HG02943 (cell line): Measurements from ENCODE around the gene TH.
"Not testable (repeated sequence)": the region's sequence is repeated elsewhere in the genome, so short reads cannot be mapped to it uniquely, and the experiment has no call there.

Source experiments
- ATAC-seq: cut with Tn5 transposase; IDR thresholded peaks from one replicate; pipeline ENCODE4 v1.9.1; 2021; ENCODE audit warnings: mild to moderate bottlenecking, low read depth, moderate library complexity; ENCODE audit not compliant: unreplicated experiment

The TH gene

DNA sequence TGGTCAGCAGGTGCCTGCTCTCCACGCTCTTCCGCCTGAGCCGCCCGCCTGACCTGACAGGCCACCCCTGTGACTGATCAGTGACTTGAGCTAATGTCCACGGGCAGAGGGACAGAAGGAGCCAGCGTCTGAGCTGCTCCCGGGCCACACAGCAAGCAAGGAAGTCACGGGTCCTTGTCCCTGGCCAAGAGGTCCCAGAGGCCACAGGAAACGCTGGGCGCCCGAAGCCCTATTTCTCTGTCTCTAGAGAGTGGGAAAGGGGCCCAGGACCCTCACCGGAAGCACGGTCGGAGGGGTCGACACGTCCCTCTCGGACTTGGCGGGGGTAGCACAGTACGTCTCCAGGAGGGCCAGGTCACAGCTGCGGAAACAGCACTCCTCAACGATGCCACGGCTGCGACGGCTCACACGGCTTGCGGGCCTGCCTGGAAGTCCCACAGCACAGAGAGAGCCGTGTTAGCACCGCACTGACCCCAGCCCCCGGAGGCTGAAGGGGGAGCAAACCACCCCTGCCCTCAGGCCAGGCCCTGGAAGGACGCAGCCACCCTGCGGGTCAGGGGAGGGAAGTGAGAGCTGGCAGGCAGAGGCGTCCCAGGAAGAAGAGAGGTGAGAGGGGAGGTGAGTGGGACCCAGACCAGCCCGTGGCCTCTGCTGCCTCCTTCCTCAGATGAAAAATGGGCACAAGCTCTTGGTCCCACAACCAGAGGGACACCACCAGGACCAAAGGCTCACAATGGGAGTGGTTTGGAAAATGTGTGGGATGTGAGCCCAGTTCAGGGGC lies 38.2 kb downstream of the TH start:
- ATAC-seq, result no peak

DNA sequence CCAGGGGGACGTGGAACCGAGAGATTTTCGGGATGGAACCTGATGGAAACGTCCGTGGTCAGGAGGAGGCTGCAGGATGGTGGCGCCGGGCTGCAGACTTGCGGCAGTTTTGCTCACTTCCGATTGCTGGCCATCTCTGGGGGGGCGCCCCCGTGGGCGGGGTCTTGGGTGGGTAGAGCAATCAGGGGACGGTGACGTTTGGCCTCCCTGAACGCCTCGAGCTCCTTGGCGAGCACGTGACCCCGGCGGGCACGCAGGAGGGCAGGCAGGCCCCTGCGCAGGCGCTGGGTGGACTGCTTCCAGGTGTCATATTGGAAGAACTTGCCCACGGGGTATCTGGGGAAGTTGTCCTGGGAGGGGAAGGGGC lies 38.8 kb downstream of the TH start:
- ATAC-seq, result no peak

DNA sequence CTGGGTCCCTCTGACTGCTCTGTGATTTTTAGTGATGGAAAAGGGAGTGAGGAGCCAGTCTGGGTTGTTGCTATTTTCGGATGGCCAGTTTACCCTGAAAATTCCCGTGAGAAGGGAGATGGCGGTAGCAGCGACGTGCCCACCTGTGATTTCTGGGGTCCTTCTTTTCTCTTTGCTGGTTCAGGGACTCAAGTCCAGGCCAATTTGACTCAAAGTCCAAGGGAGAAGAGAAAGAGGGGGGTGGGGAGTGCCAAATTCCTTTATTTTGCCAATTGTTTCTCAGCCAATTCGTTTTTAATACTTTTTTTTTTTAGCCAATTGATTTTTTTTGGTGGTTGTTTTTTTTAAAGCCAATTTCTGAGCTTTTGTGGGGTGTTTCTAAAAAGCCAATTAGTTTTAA lies 39.4 kb downstream of the TH start:
- no peak for ATAC-seq

DNA sequence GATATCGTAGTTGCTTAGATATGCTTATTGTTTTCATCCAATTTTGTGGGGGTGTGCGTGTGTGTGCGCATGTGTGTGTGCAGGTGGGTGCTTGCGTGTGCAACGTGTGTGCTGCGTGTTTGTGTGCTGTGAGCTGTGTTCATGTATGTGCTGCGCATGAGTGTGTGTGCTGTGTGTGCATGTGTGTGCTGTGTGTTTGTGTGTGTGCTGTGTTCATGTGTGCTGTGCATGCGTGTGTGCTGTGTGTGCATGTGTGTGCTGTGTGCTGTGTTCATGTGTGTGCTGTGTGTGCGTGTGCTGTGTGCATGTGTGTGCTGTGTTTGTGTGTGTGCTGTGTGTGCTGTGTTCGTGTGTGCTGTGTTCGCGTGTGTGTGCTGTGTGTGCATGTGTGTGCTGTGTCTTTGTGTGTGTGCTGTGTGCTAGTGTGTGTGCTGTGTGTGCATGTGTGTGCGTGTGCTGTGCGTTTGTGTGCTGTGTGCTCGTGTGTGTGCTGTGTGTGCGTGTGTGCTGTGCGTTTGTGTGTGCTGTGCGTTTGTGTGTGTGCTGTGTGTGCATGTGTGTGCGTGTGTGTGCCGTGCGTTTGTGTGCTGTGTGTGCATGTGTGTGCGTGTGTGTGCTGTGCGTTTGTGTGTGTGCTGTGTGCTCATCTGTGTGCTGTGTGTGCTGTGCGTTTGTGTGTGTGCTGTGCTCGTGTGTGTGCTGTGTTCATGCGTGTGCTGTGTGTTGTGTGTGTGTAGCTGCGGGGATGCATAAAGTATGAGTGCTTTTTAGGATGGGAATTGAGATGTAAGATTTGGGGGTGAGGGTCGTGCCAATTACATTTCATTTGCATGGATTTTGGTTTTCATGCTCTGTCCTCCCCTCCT lies 40.0 kb downstream of the TH start:
- no peak for ATAC-seq

DNA sequence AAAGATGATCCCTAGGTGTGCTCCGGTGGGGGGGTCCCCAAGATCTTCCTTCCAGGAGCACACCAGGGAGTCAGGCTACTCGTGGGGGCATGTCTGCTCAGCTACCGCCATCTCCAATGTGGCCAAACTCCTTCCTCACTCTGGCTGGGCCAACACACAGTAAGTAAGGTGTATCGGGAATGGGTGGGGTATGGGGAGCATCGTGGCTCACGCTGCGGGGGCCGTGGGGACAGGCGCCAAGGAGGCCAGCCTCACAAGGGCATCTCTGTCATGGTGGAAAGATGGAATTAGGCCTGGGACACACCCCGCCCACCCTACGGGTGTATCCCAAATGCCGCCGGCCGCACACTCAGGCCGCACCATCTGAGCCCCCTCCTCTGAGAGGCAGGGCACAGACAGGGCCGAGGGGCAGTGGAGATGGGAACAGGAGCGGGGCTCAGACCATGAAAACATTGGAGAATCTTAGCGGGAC lies 40.7 kb downstream of the TH start:
- no peak for ATAC-seq

DNA sequence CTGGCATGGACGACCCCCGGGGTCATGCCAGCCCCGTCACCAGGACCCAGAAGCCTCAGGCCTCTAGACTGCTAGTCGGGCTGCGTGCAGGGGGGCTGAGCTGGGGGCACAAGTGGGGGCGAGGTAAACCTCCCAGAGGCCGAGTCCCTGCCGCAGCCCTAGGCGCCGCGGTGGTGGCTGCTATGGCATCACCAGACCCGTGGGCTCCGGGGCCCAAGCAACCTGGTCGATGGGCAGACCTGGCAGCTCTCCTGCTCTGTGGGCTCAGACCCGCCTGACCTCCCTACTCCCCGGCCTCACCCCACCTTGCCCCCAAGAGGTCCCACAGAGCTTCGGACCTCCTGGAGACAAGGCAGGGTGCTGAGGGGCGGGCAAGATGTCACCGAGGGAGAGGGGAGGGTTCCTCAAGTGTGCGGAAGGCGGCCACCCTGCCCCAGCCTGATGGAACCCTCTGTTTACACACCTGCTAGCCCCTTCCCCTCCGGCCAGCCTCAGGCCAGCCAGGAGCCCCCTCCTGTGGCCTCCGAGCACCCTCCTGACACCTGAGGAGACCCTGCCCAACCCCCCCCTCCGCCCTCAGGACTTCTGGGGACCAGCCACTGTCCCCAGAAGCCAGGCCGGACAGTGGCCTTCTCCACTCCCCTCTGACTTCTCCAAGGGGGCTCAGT lies 41.8 kb downstream of the TH start:
- ATAC-seq, result no peak

DNA sequence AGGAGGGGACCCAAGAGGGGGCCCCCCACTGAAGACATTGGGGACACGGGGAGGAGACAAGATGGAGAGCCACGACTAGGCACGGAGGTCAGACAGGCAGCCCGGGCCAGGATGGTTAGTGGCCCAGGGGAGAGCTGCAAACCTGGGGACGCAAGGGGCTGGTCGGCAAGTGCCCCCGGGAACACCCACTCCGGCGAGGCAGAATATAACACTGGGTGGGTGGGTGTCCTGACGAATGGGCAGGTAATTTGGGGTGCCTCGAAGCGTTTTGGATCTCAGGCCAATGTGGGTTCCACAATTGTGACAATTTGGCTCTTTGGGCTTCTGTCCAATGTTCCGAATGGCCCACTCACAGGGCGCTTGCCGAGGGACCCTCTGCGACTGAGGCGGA lies 42.3 kb downstream of the TH start:
- no peak for ATAC-seq

DNA sequence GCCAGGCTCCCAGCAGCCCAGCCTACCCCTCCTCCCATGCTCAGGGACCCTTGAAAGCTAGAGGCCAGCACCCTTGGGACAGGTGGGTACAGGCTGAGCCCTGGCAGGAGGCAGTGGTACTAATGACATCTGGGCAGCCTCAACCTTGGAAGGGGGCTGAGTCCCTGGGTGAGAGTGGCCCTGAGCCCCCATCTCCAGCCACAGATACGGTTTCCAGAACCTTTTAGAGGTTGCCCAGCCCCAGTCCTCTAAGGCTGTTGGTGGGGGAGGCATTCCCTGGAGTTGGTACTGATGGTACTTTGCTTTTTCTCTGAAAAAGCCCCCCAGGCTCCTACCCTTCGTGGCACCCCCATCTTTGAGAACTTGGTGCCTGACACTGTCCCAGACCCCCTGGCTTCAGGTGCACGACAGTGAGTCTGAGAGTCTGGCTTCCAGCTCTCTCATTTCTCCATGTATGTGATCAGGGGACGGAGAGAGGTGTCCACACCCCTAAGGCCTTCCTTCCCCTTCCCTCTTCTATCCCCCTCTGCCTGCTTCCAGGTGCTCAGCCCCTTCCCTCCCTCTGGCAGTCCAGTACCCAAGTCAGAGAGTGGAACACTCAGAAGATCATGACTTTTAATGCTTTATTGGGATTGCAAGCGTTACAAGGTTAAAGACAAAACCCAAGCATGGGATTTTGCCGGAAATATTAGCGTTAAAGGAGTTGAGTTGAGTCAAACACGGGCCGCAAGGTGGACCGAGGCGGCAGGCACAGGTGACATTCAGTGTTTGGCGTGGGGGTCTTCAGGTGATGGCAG lies 42.9 kb downstream of the TH start:
- ATAC-seq, result no peak

DNA sequence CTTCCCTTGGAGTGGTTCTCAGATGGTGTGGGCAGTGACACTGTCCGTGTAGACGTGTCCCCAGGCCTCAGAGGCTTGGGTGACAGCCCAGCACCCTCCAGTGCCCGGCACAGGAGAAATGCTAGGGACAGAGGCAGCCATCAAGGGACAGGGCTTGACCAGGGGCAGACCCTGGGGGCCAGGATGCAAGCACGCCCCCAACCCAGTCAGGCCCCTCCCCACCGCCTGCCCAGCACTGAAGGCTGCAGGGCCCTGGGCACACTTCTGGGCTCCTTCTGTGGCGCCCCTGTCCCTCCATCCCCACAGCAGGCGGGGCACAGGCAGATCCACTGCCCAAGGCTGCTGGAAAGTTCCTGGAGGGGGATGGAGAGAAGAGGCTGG lies 43.5 kb downstream of the TH start:
- no peak for ATAC-seq

DNA sequence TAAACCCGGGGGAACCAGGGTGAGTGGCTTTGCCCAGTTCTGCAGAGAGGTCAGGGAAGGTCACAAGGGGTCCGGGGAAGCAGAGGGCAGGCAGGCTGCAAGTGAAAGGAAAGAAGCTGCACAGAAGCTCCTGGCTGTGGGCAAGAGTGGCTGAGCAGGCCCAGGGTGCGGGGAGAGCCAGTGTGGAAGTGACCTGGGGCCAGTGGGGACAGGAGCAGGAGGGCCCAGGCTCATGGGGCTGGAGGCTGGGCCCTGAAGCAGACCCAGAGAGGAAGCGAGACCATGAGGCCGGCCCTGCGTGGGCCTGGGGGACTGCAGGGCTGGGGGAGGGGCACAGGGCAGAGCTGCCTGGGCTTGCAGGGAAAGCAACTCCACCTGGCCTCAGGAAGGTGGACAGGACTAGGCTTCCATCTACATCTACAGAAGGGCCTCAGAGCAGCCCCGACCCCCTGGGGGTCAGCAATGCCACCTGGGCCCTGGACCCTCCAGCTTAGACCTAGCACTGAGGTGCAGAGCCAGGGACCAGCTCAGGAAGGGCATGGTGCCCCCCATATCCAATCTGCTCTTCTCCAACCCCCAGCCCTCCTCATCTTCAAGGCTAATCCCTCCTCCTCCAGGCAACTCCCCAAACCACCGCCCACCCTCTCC lies 44.0 kb downstream of the TH start:
- no peak for ATAC-seq

DNA sequence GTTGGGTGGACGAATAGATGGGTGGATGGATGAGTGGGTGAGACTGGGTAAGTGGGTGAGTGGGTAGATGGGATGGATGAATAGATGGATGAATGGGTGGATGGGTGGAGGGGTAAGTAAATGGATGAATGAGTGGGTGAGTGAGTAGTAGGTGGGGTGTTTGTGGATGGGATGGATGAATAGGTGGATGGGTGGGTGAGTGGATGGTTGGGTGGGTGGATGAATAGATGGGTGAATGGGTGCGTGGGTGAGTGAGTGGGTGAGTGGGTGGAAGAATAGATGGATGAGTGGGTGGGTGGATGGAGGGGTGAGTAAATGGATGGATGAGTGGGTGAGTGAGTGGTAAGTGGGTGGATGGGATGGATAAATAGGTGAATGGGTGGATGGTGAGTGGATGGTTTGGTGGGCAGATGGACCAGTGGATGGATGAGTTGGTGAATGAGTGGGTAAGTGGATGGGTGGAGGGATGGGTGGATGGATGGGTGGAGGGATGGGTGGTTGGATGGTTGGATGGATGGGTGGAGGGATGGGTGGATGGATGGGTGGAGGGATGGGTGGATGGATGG lies 45.0 kb downstream of the TH start:
- ATAC-seq, result no peak

DNA sequence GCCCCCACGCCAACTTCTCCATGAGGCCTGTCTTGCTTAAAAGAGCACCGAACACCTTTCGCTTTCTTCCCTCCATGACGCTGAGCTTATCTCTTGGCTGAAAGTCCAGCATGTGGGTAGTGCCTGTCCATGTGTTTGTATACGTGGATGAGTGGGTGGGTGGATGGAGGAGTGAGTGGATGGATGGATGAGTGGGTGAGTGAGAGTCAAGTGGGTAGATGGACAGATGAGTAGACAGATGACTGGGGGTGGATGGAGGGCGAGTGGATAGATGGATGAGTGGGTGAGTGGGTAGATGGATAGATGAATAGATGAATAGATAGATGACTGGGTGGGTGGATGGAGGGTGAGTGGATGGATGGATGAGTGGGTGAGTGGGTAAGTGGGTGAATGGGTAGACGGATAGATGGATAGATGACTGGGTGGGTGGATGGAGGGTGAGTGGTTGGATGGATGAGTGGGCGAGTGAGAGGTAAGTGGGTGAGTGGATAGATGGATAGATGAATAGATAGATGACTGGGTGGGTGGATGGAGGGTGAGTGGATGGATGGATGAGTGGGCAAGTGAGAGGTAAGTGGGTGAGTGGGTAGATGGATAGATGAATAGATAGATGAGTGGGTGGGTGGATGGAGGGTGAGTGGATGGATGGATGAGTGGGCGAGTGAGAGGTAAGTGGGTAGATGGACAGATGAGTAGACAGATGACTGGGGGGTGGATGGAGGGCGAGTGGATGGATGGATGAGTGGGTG lies 46.7 kb downstream of the TH start:
- ATAC-seq, result not testable (repeated sequence)

DNA sequence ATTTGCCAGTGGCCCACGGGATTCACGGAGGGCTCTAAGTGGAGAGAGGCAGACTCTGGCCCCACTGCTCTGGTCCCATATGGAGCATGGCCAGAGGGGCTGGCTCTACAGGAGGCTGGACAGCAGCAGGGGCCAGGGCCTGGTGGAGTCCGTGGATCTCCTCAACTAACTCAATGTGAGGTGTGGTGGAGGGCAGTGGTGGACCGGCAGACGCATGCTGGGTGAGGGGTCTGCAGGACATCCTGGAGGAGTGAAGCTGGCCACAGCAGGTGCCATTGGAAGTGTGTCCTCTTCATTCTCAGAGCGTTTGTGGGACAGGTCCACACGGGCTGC lies 48.0 kb downstream of the TH start:
- no peak for ATAC-seq

DNA sequence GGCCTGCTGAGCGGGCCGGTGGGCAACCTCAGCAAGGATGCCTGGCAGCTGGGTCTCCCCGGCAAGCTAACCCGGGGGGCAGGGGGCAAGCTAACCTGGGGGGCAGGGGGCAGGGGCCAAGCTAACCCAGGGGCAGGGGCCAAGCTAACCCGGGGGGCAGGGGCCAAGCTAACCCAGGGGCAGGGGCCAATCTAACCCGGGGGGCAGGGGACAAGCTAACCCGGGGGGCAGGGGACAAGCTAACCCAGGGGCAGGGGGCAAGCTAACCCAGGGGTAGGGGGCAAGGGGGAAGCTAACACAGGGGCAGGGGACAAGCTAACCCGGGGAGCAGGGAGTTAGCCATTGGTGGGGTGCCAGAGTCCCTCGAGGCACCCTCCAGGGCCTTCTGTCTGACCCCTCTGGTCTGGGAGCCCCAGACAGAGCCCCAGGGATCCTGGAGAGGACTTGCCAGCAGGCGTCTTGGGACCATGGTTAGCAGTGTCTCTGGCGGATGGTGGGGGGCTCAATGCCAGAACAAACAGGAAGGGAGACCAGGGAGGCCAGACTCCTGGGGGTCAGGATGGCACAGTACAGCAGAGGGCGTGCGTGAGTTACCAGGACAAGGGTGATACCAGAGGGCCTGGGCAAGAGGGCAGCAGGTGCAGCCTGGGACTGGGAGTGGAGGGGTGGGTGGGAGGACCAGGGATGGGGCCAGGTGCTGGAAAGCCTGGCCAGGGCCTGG lies 48.5 kb downstream of the TH start:
- ATAC-seq, result no peak

DNA sequence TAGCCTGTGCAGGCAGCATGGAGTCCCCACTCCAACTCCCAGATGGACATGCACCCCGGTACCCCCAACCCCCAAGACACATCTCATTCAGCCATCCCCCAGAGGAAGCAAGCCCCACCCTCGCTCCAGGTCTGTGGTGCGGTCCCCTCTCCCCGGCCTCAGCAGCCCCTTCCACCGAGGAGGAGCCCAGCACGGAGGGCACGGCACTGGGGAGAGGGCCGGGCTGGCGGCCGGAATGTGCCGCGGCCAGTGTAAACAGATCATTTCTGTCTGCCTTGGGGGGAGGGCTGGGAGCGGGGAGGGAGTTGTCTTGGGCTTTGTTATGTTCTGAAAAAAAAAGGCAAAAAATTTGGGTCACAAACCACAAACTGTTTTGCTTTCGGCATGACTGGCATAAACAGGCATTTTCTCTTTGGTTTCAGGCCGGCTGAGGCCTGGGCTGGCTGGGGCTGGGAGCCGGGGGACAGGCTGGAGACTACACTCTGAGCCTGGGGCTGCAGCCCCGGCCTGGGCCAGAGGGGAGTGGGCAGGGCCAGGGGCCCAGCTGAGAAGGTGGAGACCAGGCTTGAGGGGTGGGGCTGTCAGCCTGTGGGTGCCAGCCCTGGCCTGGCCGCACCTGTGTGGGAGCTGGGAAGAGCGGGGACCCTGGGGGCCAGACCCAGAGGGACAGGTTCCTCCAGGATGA lies 49.3 kb downstream of the TH start:
- ATAC-seq, result no peak

DNA sequence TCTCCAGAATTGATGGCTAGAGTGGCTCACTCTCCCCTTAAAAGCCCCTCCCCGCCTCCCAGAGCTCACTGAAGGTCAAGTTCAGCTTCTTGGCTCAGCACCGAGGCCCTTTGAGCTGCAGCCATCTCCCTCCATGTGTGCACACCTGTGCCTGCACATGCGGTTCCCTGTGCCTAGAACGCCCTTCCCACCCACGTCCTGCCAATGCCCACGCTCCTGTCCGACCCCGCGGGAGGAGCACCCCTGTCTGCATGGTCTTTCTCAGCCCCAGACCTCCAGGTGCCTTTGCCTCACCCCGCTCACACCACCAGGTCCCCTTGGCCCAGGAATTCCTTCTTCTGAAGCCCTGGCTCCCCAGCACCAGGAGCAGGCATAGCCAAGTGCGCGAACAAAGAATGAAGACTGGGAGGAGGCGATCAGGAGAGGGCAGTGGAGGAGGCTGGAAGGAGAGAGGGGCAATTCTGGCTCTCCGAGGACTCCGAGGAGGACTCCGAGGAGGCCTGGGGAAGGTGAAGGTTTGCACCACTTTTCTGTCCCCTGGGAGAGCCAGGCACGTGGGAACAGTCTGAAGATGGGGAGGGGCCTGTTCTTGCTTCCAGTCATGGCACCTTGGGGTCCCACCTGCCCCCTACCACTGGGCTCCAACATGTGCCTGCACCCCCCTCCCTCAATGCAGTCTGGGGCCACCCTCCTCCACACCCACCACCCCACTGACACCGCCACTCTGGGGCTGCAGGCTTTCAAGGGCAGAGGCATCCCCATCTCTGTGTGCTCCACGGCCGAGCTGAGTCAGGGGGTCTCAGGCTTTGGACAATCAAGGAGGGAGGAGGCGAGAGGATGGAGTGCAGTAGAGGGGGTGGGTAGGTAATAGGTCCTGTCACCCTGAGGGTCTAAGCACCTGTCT lies 50.1 kb downstream of the TH start:
- ATAC-seq, result no peak
